Esophagus squamous epithelium (tissue), 4 donors: ENCODE data around the gene RPL18.

Source experiments
- CTCF ChIP-seq, 6 experiments: fragments of 450-650 bp in 4 of 6; fragments of 200-600 bp in 2 of 6; sonication (generic) in 2 of 6; IDR thresholded peaks; one replicate each; pipeline ENCODE4 v1.5.1; 2016 to 2019; ENCODE audit warnings: antibody characterized with exemption in 6 of 6, mild to moderate bottlenecking in 4 of 6, moderate library complexity in 4 of 6
- POLR2A ChIP-seq, 4 donors: fragments of 450-650 bp; IDR thresholded peaks; one replicate each; pipeline ENCODE4 v1.6.1; 2017; ENCODE audit warnings: antibody characterized with exemption in 4 of 4, mild to moderate bottlenecking in 4 of 4, moderate library complexity in 3 of 4

DNA sequence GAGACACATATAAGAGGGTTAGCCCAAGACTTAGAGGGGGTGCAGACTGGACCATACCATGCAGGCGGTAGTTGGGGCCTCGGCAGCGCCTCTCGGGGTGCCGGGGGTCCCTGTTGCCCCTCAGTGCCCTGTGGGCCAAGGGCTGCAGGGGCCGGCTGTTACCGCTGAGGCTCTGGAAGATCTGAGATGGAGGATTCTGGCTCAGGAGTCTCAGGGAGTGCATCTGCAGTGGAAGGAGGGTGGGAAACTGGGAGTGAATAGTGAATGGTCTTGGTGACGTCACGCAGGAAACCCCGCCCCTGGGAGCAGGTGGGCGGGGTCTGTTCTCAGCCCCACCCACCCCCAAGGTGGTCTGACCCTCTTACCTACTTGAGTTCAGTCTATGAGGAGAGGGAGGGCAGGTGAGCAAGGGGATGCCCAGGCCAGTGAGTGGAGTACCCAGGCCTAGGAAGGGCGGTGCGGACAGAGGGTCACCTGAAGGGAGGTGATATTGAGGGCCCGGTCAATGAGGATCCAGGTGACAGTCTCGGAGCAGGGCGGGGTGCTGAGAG is 19.9 kb upstream of the RPL18 start:
- TF ChIP-seq POLR2A (IDR thresholded peaks at IDR 0.05) (no peak), CTCF (IDR thresholded peaks at IDR 0.05) (no peak)
